Adrenal gland (tissue), 12 donors: Measurements from ENCODE around the gene EIF4H. TPM values are rescaled to one million over a fixed set of nuclear protein-coding genes. Genes with fewer than 3 reads are reported as not detected.

Source experiments
- DNase-seq, 7 donors: peaks; one replicate each; pipeline ENCODE4 v3.0.0-alpha.2; 2019 to 2020
- H3K27ac ChIP-seq, 5 donors: fragments of 200-600 bp; sonication (generic) in 4 of 5; 1 replicate in 3 of 5; 2 replicates in 2 of 5; pipeline versions ENCODE4 v1.5.1 to v1.8.0; 2016 to 2020; ENCODE audit warnings: mild to moderate bottlenecking in 1 of 5
- H3K27me3 ChIP-seq: fragments of 200-600 bp; 2 replicates; pipeline ENCODE4 v1.8.0; 2021
- H3K36me3 ChIP-seq, 2 donors: fragments of 200-600 bp; replicated peaks in 1 of 2; 1 replicate in 1 of 2; 2 replicates in 1 of 2; pipeline versions ENCODE4 v1.5.1 to v1.8.0; 2018 to 2022
- H3K4me1 ChIP-seq, 2 donors: fragments of 200-600 bp; replicated peaks in 1 of 2; 1 replicate in 1 of 2; 2 replicates in 1 of 2; pipeline versions ENCODE4 v1.5.1 to v1.8.0; 2018 to 2021
- H3K4me3 ChIP-seq, 4 donors: fragments of 200-600 bp; sonication (generic) in 3 of 4; one replicate each; pipeline ENCODE4 v1.5.1; 2016 to 2018
- H3K9me3 ChIP-seq, 3 donors: fragments of 200-600 bp; sonication (generic) in 1 of 3; replicated peaks in 1 of 3; 1 replicate in 2 of 3; 2 replicates in 1 of 3; pipeline versions ENCODE4 v1.5.1 to v1.8.0; 2016 to 2021
- CTCF ChIP-seq, 6 experiments: fragments of 450-650 bp in 4 of 6; fragments of 200-600 bp in 2 of 6; sonication (generic) in 1 of 6; IDR thresholded peaks; 1 replicate in 5 of 6; 2 replicates in 1 of 6; pipeline versions ENCODE4 v1.5.1 to v1.8.0; 2016 to 2021; ENCODE audit warnings: antibody characterized with exemption in 6 of 6, mild to moderate bottlenecking in 2 of 6, moderate library complexity in 1 of 6
- POLR2A ChIP-seq, 2 donors: fragments of 450-650 bp; IDR thresholded peaks; one replicate each; pipeline ENCODE4 v1.6.1; 2017; ENCODE audit warnings: antibody characterized with exemption in 2 of 2, mild to moderate bottlenecking in 2 of 2, moderate library complexity in 1 of 2
- WGBS, 4 donors: extraction: QIAGEN DNeasy Blood & Tissue Kit in 2 of 4; methylation state at CpG; one replicate each; pipeline versions ENCODE4 v1.1.5 to v1.1.7; 2013 to 2017; 5-methylcytosine and 5-hydroxymethylcytosine counted together
- intact Hi-C, 2 donors: fragments of 100-400 bp; cut with DNase I; formaldehyde crosslinking; loops; one replicate each; pipeline versions ENCODE4 v1.14.1 to v1.15.0; 2022 to 2023
- polyA plus RNA-seq, 3 donors: library from polyadenylated mRNA; stranded (reverse); fragments of 200-250 nt in 2 of 3; fragments of 350-450 nt in 1 of 3; fragmentation: Illumina TruSeq in 1 of 3; extraction: RNeasy Lipid Tissue Mini Kit (QIAGEN cat#74804) in 1 of 3; gene quantifications; one replicate each; pipeline ENCODE4 v1.2.3, GENCODE V29; 2013 to 2014
- total RNA-seq, 9 donors: library from RNA; depleted of rRNA in 4 of 9; stranded (reverse); fragments of >200 nt in 4 of 9; fragments of 120-200 nt in 1 of 9; fragmentation: NEBNext Ultra II Directional in 1 of 9; extraction: Animal tissue kit (Norgen Biotek cat#: 25700) in 1 of 9; gene quantifications; one replicate each; pipeline versions ENCODE4 v1.1.0 to v1.2.4, GENCODE V29; 2013 to 2023
- donor health status: healthy with polysubstance abuse.
- donor health status: Bipolar disorder and iron deficiency.
- donor health status: DM: yes; HTN: yes; CAD: no.
- donor health status: DM: no; HTN: no; CAD: no.
- donor health status: DM: no; HTN: no; CAD: no.
- donor health status: DM: yes; HTN: yes; CAD: no.

EIF4H gene
- total and polyA plus RNA-seq, 12 donors: 108 to 364 (median 252) TPM

- Histone ChIP-seq H3K9me3 (no peaks in the 10 kb centered on the region), H3K27ac (no peak overlapping the region), H3K4me3 (no peak overlapping the region), H3K36me3 (no peaks in the 10 kb centered on the region), H3K4me1 (no peaks in the 10 kb centered on the region), H3K27me3 (no peaks in the 10 kb centered on the region)
- intact Hi-C loops: loop anchor here in 1 of 2 donors (10.0 kb wide), 1 partner anchor 354 kb away; the partner anchor contains the start of gene TMEM270
- DNase-seq: no peak
- 40 to 67% (median 61%) methylated on average over 1 to 2 of the region's 2 CpGs for WGBS, 4 donors
- no peak for TF ChIP-seq CTCF (IDR thresholded peaks at IDR 0.05)
- no peak for TF ChIP-seq POLR2A (IDR thresholded peaks at IDR 0.05)
Measured at GRCh38 chr7:74218343-74218698, 44.2 kb downstream of the EIF4H start.

GRCh38 chr7:74219416-74219815, 45.3 kb downstream of the EIF4H start:
- Histone ChIP-seq H3K27ac (no peak overlapping the region), H3K9me3 (no peaks in the 10 kb centered on the region), H3K36me3 (no peaks in the 10 kb centered on the region), H3K4me3 (no peak overlapping the region), H3K4me1 (no peaks in the 10 kb centered on the region), H3K27me3 (no peaks in the 10 kb centered on the region)
- TF ChIP-seq CTCF (IDR thresholded peaks at IDR 0.05): no peak
- TF ChIP-seq POLR2A (IDR thresholded peaks at IDR 0.05): no peak
- no peak for DNase-seq
- intact Hi-C loops: loop anchor here in 1 of 2 donors (10.0 kb wide), 1 partner anchor 355 kb away; the partner anchor contains the start of gene TMEM270
- 83 to 90% (median 87%) methylated on average over 7 to 11 of the region's 11 CpGs for WGBS, 4 donors

- intact Hi-C loops: no loop called here
- H3K4me1 ChIP-seq: no peaks in the 10 kb centered on the region
- WGBS, 4 donors: 75 to 80% (median 80%) methylated on average over 9 of the region's 9 CpGs; no CpG with 5 or more reads in 1 of the 4 donors
- no peak for TF ChIP-seq POLR2A (IDR thresholded peaks at IDR 0.05)
- no peak for TF ChIP-seq CTCF (IDR thresholded peaks at IDR 0.05)
- no peaks in the 10 kb centered on the region for H3K27me3 ChIP-seq
- DNase-seq: no peak
- H3K36me3 ChIP-seq: no peaks in the 10 kb centered on the region
- H3K4me3 ChIP-seq: no peak overlapping the region
- no peaks in the 10 kb centered on the region for H3K9me3 ChIP-seq
- H3K27ac ChIP-seq: no peak overlapping the region
Measured at GRCh38 chr7:74220229-74220628, 46.1 kb downstream of the EIF4H start.

GRCh38 chr7:74221713-74222112, 47.6 kb downstream of the EIF4H start:
- no peaks in the 10 kb centered on the region for H3K36me3 ChIP-seq
- no peaks in the 10 kb centered on the region for H3K27me3 ChIP-seq
- intact Hi-C loops: no loop called here
- no peak overlapping the region for H3K27ac ChIP-seq
- 86 to 92% (median 88%) methylated on average over 10 to 11 of the region's 11 CpGs for WGBS, 4 donors
- H3K4me1 ChIP-seq: no peaks in the 10 kb centered on the region
- TF ChIP-seq CTCF (IDR thresholded peaks at IDR 0.05) (no peak), POLR2A (IDR thresholded peaks at IDR 0.05) (no peak)
- no peak for DNase-seq
- no peaks in the 10 kb centered on the region for H3K9me3 ChIP-seq
- H3K4me3 ChIP-seq: no peak overlapping the region
